CD14-positive monocyte (primary cell): ENCODE results near the gene KIF25. TPM values are rescaled to one million over a fixed set of nuclear protein-coding genes. Genes with fewer than 3 reads are reported as not detected.

Experiments used
- DNase-seq, 3 donors: peaks; one replicate each; pipeline ENCODE4 v3.0.0-alpha.2; 2011 to 2022
- H2AFZ ChIP-seq: 2 replicates; pipeline ENCODE4 v1.6.0; 2012; ENCODE audit warnings: mild to moderate bottlenecking, low read depth, low read length, inconsistent platforms; ENCODE audit not compliant: insufficient read depth, poor library complexity, severe bottlenecking
- H3K27ac ChIP-seq, 2 donors: 1 replicate in 1 of 2; 2 replicates in 1 of 2; pipeline ENCODE4 v1.5.1; 2012 to 2013; ENCODE audit warnings: low read length in 2 of 2, control low read depth in 1 of 2, inconsistent platforms in 1 of 2, low read depth in 1 of 2, mild to moderate bottlenecking in 1 of 2
- H3K27me3 ChIP-seq, 2 donors: one replicate each; pipeline versions ENCODE4 v1.6.0 to v1.6.1; 2011 to 2013; ENCODE audit warnings: low read length in 2 of 2; ENCODE audit not compliant: control insufficient read depth in 2 of 2, insufficient read depth in 2 of 2
- H3K36me3 ChIP-seq, 2 donors: replicated peaks in 1 of 2; 1 replicate in 1 of 2; 2 replicates in 1 of 2; pipeline versions ENCODE4 v1.5.1 to v1.6.1; 2012 to 2013; ENCODE audit warnings: low read length in 2 of 2, control low read depth in 1 of 2, inconsistent platforms in 1 of 2, mild to moderate bottlenecking in 1 of 2; ENCODE audit not compliant: insufficient read depth in 2 of 2, control insufficient read depth in 1 of 2
- H3K4me1 ChIP-seq, 2 donors: 1 replicate in 1 of 2; 2 replicates in 1 of 2; pipeline versions ENCODE4 v1.5.1 to v1.6.1; 2012 to 2013; ENCODE audit warnings: low read length in 2 of 2, control low read depth in 1 of 2, inconsistent platforms in 1 of 2, mild to moderate bottlenecking in 1 of 2, moderate library complexity in 1 of 2; ENCODE audit not compliant: insufficient read depth in 2 of 2, control insufficient read depth in 1 of 2
- H3K4me2 ChIP-seq: replicated peaks from 2 replicates; pipeline ENCODE3; 2012; ENCODE audit warnings: low read length, moderate library complexity, mild to moderate bottlenecking; ENCODE audit not compliant: poor library complexity, severe bottlenecking; ENCODE audit errors: extremely low read depth
- H3K4me3 ChIP-seq, 3 experiments: fragments of 200-600 bp in 1 of 3; sonication (generic) in 1 of 3; replicated peaks in 1 of 3; 1 replicate in 2 of 3; 2 replicates in 1 of 3; pipeline ENCODE4 v1.5.1; 2011 to 2013; ENCODE audit warnings: low read length in 3 of 3, mild to moderate bottlenecking in 3 of 3, control low read depth in 2 of 3, low read depth in 2 of 3, inconsistent platforms in 1 of 3, moderate library complexity in 1 of 3
- H3K79me2 ChIP-seq: 2 replicates; pipeline ENCODE4 v1.6.0; 2012; ENCODE audit warnings: mild to moderate bottlenecking, control low read depth, inconsistent platforms, low read length, moderate library complexity; ENCODE audit not compliant: insufficient read depth
- H3K9ac ChIP-seq: 2 replicates; pipeline ENCODE4 v1.6.0; 2017; ENCODE audit warnings: low read length, mild to moderate bottlenecking; ENCODE audit not compliant: insufficient read depth, poor library complexity, severe bottlenecking
- H3K9me3 ChIP-seq, 2 donors: replicated peaks in 1 of 2; 1 replicate in 1 of 2; 2 replicates in 1 of 2; pipeline versions ENCODE4 v1.5.1 to v1.6.1; 2012 to 2013; ENCODE audit warnings: low read length in 2 of 2, control low read depth in 1 of 2; ENCODE audit not compliant: control insufficient read depth in 1 of 2, insufficient read depth in 1 of 2
- H4K20me1 ChIP-seq: 2 replicates; pipeline ENCODE4 v1.6.0; 2012; ENCODE audit warnings: mild to moderate bottlenecking, low read length, control low read depth, moderate library complexity; ENCODE audit not compliant: insufficient read depth
- H3K27ac Mint-ChIP-seq, 7 donors: one replicate each; pipeline ENCODE4 v1.8.0; 2020; ENCODE audit warnings: mild to moderate bottlenecking in 7 of 7, mixed read lengths in 7 of 7, moderate library complexity in 6 of 7, inconsistent platforms in 2 of 7
- H3K27me3 Mint-ChIP-seq, 3 donors: one replicate each; pipeline ENCODE4 v1.8.0; 2021 to 2022; ENCODE audit warnings: low read depth in 3 of 3, mild to moderate bottlenecking in 3 of 3, mixed read lengths in 3 of 3, moderate library complexity in 3 of 3, inconsistent platforms in 1 of 3
- H3K36me3 Mint-ChIP-seq, 2 donors: one replicate each; pipeline ENCODE4 v1.8.0; 2020; ENCODE audit warnings: mixed read lengths in 2 of 2, inconsistent platforms in 1 of 2, mild to moderate bottlenecking in 1 of 2
- H3K4me1 Mint-ChIP-seq: one replicate; pipeline ENCODE4 v1.8.0; 2020; ENCODE audit warnings: mild to moderate bottlenecking, mixed read lengths
- H3K4me3 Mint-ChIP-seq, 2 donors: one replicate each; pipeline ENCODE4 v1.8.0; 2020; ENCODE audit warnings: mild to moderate bottlenecking in 2 of 2, mixed read lengths in 2 of 2, moderate library complexity in 1 of 2
- H3K9me3 Mint-ChIP-seq, 7 donors: one replicate each; pipeline ENCODE4 v1.8.0; 2020 to 2022; ENCODE audit warnings: mixed read lengths in 7 of 7, mild to moderate bottlenecking in 6 of 7, moderate library complexity in 6 of 7, inconsistent platforms in 2 of 7
- WGBS: methylation state at CpG from one replicate; pipeline ENCODE4 v1.1.5; 2013; ENCODE audit warnings: missing lambda C conversion rate; ENCODE audit not compliant: insufficient coverage; 5-methylcytosine and 5-hydroxymethylcytosine counted together
- intact Hi-C, 2 donors: fragments of 100-400 bp; cut with micrococcal nuclease; formaldehyde crosslinking; loops; one replicate each; pipeline versions ENCODE4 v1.15.0 to v1.15.1; 2023
- polyA plus RNA-seq, 3 donors: library from polyadenylated mRNA; depleted of rRNA in 1 of 3; unstranded in 2 of 3; stranded (reverse) in 1 of 3; fragments of 300-500 nt in 2 of 3; fragments of >200 nt in 1 of 3; fragmentation: Illumina TruSeq in 2 of 3; gene quantifications; 1 replicate in 2 of 3; 2 replicates in 1 of 3; pipeline ENCODE4 v1.2.3, GENCODE V29; 2012 to 2021
- TF ChIP-seq, protein P1 (sequence below): fragments of 200-600 bp; IDR thresholded peaks from one replicate; pipeline ENCODE4 v1.8.0; 2022; ENCODE audit warnings: antibody characterized with exemption, mild to moderate bottlenecking

Gene KIF25
- polyA plus RNA-seq, 3 donors: not detected

DNA sequence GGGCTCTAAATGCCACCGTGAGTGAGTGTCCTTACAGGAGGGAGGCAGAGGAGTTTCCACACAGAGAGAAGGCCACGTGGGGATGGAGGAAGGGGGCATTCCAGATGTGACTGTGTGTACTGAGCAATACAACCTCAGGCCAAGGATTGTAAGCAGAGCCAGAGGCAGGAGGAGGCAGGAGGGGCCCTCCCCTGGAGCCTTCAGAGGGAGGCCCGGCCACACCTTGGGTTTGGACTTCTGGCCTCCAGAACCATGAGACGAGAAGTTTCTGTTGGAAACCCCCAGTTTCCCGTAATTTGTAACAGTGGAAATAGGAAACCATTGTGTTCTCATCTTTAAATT lies 9.3 kb upstream of the KIF25 start:
- Mint-ChIP-seq H3K9me3 (peaks cover 12 to 50% (median 23%) of the 10 kb centered on the region in 7 donors), H3K27ac (no peak overlapping the region), H3K4me1 (no peaks in the 10 kb centered on the region), H3K36me3 (no peaks in the 10 kb centered on the region), H3K27me3 (peaks cover 2 to 4% (median 3%) of the 10 kb centered on the region in 3 donors), H3K4me3 (no peak overlapping the region)
- H3K9me3 ChIP-seq: peaks cover 24 to 65% of the 10 kb centered on the region in 2 donors
- no peaks in the 10 kb centered on the region for H3K79me2 ChIP-seq
- H3K27me3 ChIP-seq: no peaks in the 10 kb centered on the region
- TF ChIP-seq, protein P1, sequence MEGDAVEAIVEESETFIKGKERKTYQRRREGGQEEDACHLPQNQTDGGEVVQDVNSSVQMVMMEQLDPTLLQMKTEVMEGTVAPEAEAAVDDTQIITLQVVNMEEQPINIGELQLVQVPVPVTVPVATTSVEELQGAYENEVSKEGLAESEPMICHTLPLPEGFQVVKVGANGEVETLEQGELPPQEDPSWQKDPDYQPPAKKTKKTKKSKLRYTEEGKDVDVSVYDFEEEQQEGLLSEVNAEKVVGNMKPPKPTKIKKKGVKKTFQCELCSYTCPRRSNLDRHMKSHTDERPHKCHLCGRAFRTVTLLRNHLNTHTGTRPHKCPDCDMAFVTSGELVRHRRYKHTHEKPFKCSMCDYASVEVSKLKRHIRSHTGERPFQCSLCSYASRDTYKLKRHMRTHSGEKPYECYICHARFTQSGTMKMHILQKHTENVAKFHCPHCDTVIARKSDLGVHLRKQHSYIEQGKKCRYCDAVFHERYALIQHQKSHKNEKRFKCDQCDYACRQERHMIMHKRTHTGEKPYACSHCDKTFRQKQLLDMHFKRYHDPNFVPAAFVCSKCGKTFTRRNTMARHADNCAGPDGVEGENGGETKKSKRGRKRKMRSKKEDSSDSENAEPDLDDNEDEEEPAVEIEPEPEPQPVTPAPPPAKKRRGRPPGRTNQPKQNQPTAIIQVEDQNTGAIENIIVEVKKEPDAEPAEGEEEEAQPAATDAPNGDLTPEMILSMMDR: no peak
- no peak overlapping the region for H3K4me3 ChIP-seq
- no peak for DNase-seq
- intact Hi-C loops: no loop called here
- no peaks in the 10 kb centered on the region for H4K20me1 ChIP-seq
- 81% methylated on average over 3 of the region's 5 CpGs for WGBS
- H3K27ac ChIP-seq: no peak overlapping the region
- H3K4me2 ChIP-seq: no peak overlapping the region
- H2AFZ ChIP-seq: no peak overlapping the region
- no peak overlapping the region for H3K9ac ChIP-seq
- H3K36me3 ChIP-seq: no peaks in the 10 kb centered on the region
- no peaks in the 10 kb centered on the region for H3K4me1 ChIP-seq

DNA sequence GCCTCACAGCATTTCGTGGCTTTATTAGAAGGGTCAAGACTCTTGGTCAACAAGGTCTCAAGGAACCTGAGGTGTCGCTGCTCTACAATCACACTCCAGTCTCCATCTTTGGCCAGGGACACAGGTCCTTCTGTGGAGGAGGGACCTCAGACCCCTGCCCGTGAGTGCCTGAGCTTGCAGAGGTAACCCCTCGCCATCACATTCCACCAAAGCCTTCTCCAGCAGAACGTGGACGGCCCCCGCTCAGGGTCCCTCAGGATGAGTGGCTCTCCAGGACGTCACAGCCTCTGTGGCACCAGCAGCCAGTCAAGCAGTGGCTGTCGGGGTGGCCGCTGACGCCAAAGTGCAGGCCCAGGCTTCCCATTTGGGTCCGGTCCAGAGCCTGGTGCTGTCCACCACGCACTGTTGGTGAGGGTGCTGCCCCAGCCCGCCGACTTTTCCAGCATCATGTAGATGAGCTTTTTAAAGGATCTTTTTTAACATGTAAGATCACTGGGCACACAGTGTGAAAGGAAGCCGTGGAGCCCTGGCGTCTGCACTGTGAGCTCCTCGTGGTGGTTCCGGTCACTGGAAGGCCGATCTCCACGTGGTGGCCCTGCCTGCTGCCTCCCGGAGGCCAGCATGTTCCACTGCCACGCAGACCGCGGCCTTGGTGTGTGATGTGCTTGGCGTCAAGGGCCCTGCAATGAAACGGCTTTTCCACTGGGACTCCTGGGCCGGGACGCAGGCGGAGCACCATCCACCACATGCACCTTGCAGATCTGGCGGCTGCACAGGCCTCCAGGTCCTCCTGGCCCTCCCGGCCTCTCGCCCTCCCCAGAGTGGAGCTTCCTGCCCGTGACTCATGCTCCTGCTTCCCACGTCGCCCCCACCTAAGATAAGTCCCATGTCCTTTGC lies 8.3 kb upstream of the KIF25 start:
- Histone ChIP-seq H4K20me1 (no peaks in the 10 kb centered on the region), H3K27ac (no peak overlapping the region), H3K4me3 (no peak overlapping the region), H3K36me3 (no peaks in the 10 kb centered on the region), H3K4me1 (no peaks in the 10 kb centered on the region), H3K27me3 (no peaks in the 10 kb centered on the region), H3K4me2 (no peak overlapping the region), H2AFZ (no peak overlapping the region), H3K79me2 (no peaks in the 10 kb centered on the region), H3K9me3 (peaks cover 23 to 63% of the 10 kb centered on the region in 2 donors), H3K9ac (no peak overlapping the region)
- no peak for DNase-seq
- TF ChIP-seq, protein P1: no peak
- H3K36me3 Mint-ChIP-seq: no peaks in the 10 kb centered on the region
- no peaks in the 10 kb centered on the region for H3K4me1 Mint-ChIP-seq
- 92% methylated on average over 35 of the region's 36 CpGs for WGBS
- peaks cover 12 to 47% (median 23%) of the 10 kb centered on the region in 7 donors for H3K9me3 Mint-ChIP-seq
- H3K27ac Mint-ChIP-seq: no peak overlapping the region
- peaks cover 2 to 4% (median 3%) of the 10 kb centered on the region in 3 donors for H3K27me3 Mint-ChIP-seq
- intact Hi-C loops: no loop called here
- no peak overlapping the region for H3K4me3 Mint-ChIP-seq
